Nephron (organoid): ENCODE measurements around the gene USH2A.

Experiments
- H3K27ac Mint-ChIP-seq, 3 experiments: 2 replicates each; pipeline ENCODE4 v1.8.0; 2020; ENCODE audit warnings: mixed read lengths in 3 of 3, mild to moderate bottlenecking in 2 of 3, moderate library complexity in 1 of 3
- H3K27me3 Mint-ChIP-seq: 2 replicates; pipeline ENCODE4 v1.8.0; 2021; ENCODE audit warnings: low read depth, mild to moderate bottlenecking, moderate library complexity, mixed read lengths
- H3K36me3 Mint-ChIP-seq: 2 replicates; pipeline ENCODE4 v1.8.0; 2020; ENCODE audit warnings: low read depth, mixed read lengths
- H3K4me1 Mint-ChIP-seq: 2 replicates; pipeline ENCODE4 v1.8.0; 2020; ENCODE audit warnings: mixed read lengths
- H3K4me3 Mint-ChIP-seq, 3 experiments: 2 replicates each; pipeline ENCODE4 v1.8.0; 2020; ENCODE audit warnings: mild to moderate bottlenecking in 3 of 3, mixed read lengths in 3 of 3, moderate library complexity in 2 of 3
- H3K9me3 Mint-ChIP-seq: 2 replicates; pipeline ENCODE4 v1.8.0; 2020; ENCODE audit warnings: mixed read lengths
- TF ChIP-seq, protein P1 (sequence below), 3 experiments: fragments of 200-600 bp; sonication (generic); IDR thresholded peaks; one replicate each; pipeline ENCODE4 v1.5.0; 2021; ENCODE audit warnings: antibody characterized with exemption in 3 of 3; ENCODE audit not compliant: unreplicated experiment in 3 of 3

Gene USH2A

DNA sequence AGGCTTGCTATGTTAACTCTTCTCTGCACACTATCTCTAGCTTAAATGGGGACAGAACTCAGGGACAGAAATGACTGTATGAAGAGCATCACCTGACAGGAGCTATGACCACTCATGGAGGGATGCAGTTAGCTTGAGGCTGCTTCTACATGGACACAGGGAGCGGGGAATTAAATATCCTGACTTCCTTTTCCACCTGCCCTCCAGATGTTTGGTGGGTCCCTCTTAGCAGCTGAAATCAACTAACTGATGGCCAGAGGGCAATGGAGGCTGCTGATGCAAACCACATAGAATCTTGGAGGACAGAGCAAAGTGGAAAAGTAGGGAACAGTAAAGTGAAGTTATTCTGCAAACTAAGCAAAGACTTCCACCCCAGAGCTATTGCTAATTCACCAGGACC lies 214.1 kb downstream of the USH2A start:
- Mint-ChIP-seq H3K36me3 (no peaks in the 10 kb centered on the region), H3K27me3 (peaks cover 5% of the 10 kb centered on the region), H3K27ac (no peak overlapping the region), H3K4me1 (no peaks in the 10 kb centered on the region), H3K4me3 (no peak overlapping the region), H3K9me3 (no peaks in the 10 kb centered on the region)
- TF ChIP-seq, protein P1, sequence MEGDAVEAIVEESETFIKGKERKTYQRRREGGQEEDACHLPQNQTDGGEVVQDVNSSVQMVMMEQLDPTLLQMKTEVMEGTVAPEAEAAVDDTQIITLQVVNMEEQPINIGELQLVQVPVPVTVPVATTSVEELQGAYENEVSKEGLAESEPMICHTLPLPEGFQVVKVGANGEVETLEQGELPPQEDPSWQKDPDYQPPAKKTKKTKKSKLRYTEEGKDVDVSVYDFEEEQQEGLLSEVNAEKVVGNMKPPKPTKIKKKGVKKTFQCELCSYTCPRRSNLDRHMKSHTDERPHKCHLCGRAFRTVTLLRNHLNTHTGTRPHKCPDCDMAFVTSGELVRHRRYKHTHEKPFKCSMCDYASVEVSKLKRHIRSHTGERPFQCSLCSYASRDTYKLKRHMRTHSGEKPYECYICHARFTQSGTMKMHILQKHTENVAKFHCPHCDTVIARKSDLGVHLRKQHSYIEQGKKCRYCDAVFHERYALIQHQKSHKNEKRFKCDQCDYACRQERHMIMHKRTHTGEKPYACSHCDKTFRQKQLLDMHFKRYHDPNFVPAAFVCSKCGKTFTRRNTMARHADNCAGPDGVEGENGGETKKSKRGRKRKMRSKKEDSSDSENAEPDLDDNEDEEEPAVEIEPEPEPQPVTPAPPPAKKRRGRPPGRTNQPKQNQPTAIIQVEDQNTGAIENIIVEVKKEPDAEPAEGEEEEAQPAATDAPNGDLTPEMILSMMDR (IDR thresholded peaks at IDR 0.05; ENCODE audit: unreplicated experiment in 3 of 3) = no peak

DNA sequence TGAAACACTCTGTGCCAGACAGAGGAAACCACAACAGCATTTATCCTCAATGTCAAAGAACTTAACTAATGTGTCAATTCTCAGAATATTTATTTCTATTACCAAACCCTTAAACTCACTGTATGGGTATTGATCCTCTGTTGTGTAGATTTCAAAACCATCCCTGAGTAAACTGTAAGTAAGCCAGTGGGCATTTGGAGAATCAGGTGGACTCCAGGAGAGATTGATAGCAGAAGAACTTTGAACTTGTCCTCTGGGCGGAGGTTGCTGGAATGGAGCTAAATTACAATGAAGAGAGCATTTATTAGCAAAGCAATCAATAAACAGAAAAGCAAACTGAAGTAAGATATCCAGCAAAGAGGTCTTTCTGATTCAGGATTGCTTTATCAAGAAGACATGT lies 216.1 kb downstream of the USH2A start:
- TF ChIP-seq, protein P1 (IDR thresholded peaks at IDR 0.05; ENCODE audit: unreplicated experiment in 3 of 3) = no peak
- H3K27ac Mint-ChIP-seq = no peak overlapping the region
- H3K4me1 Mint-ChIP-seq = no peaks in the 10 kb centered on the region
- H3K9me3 Mint-ChIP-seq = no peaks in the 10 kb centered on the region
- no peak overlapping the region for H3K4me3 Mint-ChIP-seq
- H3K36me3 Mint-ChIP-seq = no peaks in the 10 kb centered on the region
- H3K27me3 Mint-ChIP-seq = peaks cover 5% of the 10 kb centered on the region

DNA sequence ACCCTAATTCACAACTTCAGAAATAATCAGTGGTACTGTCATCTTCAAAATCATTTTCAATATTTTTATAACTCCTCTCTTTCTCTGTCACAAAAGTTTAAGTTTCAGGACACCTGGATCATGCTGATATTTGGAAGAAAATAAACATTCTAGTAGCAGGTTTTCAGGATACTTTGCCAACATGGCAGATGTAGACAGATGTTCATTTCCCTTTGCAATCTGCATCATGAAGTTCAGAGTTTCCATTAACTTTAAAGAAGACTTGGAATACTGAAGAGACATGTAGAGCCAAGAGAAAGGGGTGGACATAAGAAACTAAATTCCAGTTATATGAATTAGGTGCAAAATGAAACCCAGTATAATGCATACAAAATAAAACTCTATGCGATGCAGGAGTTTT lies 218.1 kb downstream of the USH2A start:
- no peaks in the 10 kb centered on the region for H3K4me1 Mint-ChIP-seq
- H3K9me3 Mint-ChIP-seq = no peaks in the 10 kb centered on the region
- peaks cover under 1% of the 10 kb centered on the region for H3K27me3 Mint-ChIP-seq
- TF ChIP-seq, protein P1 (IDR thresholded peaks at IDR 0.05; ENCODE audit: unreplicated experiment in 3 of 3) = no peak
- no peak overlapping the region for H3K4me3 Mint-ChIP-seq
- no peak overlapping the region for H3K27ac Mint-ChIP-seq
- H3K36me3 Mint-ChIP-seq = no peaks in the 10 kb centered on the region

DNA sequence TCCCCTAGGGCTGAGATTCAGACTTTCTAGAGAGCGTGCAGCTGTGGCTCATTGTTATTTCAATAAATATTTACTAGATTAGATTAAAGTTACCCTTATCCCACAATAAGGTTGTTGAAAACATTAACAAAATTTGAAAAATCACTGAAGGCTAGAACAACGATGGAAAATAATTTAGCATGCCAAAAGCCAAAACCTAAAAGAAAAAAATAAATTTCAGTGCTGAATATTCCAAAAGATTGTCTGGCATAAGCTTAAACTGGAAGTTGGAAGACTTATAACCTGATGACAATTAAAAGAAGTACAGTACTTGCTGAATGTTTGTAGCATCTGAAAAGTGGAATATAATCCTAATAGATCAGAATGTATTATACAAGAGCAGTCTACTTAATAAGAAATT lies 221.3 kb downstream of the USH2A start:
- no peak overlapping the region for H3K27ac Mint-ChIP-seq
- H3K36me3 Mint-ChIP-seq = no peaks in the 10 kb centered on the region
- no peaks in the 10 kb centered on the region for H3K9me3 Mint-ChIP-seq
- no peaks in the 10 kb centered on the region for H3K27me3 Mint-ChIP-seq
- TF ChIP-seq, protein P1 (IDR thresholded peaks at IDR 0.05; ENCODE audit: unreplicated experiment in 3 of 3) = no peak
- no peak overlapping the region for H3K4me3 Mint-ChIP-seq
- no peaks in the 10 kb centered on the region for H3K4me1 Mint-ChIP-seq

DNA sequence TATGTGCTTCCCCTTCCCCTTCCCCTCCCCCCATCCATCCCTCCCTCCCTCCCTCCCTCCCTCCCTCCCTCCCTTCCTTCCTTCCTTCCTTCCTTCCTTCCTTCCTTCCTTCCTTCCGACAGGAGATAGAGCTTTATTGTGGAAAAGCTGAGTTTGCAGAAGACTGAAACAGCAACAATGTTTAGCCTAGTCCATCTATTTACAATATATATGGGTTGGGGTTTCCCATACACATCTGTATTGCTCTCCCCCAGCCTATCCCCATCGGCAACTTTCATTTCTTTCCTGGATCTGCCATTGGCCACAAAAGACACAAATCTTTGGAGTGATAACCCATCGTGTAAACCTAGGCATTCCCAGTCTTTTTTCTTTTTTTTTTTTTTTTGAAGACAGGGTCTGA lies 222.3 kb downstream of the USH2A start:
- Mint-ChIP-seq H3K27ac (no peak overlapping the region), H3K36me3 (no peaks in the 10 kb centered on the region), H3K4me1 (no peaks in the 10 kb centered on the region), H3K4me3 (no peak overlapping the region), H3K27me3 (no peaks in the 10 kb centered on the region), H3K9me3 (no peaks in the 10 kb centered on the region)
- TF ChIP-seq, protein P1 (IDR thresholded peaks at IDR 0.05; ENCODE audit: unreplicated experiment in 3 of 3) = no peak

DNA sequence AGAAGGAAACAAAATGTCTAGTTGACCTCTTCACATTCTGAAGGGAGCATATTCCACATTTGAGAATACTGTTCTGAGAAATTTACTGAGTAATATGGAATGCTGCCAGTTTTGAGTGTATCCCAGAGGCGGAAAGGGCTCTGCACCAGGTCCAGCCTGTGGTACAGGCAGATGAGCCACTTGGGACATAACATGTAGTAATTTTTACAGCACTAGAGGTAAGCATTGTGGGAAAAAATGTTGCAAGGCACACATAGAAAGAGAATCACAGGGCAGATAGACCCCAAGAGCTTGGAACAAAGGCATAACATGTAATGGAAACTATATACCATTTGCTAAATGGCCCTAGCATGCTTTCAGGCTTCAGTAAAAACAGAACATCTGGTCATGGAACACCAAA lies 228.5 kb downstream of the USH2A start:
- Mint-ChIP-seq H3K27ac (no peak overlapping the region), H3K36me3 (no peaks in the 10 kb centered on the region), H3K4me3 (no peak overlapping the region), H3K27me3 (no peaks in the 10 kb centered on the region), H3K9me3 (no peaks in the 10 kb centered on the region), H3K4me1 (no peaks in the 10 kb centered on the region)
- TF ChIP-seq, protein P1 (IDR thresholded peaks at IDR 0.05; ENCODE audit: unreplicated experiment in 3 of 3) = no peak
